ENCODE measurements around the gene LILRB3.
"Not testable (repeated sequence)": the region's sequence is repeated elsewhere in the genome, so short reads cannot be mapped to it uniquely, and the experiment has no call there.

The LILRB3 gene

DNA sequence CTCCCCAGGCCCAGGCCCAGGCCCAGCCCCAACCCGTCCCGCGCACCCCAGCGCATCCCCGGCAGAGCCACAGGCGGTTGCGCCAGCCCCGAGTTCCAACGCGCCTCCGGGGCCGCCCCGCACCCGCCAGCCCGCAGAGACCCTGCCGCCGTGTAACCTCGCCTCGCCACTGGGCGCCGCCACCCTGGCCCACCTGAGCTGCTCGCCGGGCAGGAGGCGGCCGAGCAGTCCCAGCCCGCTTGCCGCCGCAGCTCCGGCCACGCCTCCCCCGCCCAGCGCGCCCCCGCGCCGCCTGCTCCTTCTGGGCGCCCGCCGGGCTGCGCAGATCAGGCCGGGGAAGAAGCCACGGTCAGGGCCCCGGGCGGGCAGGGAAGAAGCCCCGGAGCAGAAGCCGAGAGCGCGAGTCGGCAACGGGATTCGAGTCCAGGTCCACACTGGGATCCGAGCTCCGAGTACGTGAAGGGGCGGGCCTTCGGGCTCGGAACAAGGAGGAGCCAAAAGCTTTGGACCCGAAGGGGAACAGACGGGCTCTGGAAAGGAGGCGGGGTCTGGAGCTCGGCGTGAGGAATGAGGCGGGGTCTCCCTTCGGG, 33.6 kb downstream of the LILRB3 start, which contains the start of gene MBOAT7:
MBOAT7 (minus strand) TSS at position 436 of the 590 bp plus-strand sequence. CDS start 1,072 bp downstream, outside the sequence.
- DNase-seq, result no peak

DNA sequence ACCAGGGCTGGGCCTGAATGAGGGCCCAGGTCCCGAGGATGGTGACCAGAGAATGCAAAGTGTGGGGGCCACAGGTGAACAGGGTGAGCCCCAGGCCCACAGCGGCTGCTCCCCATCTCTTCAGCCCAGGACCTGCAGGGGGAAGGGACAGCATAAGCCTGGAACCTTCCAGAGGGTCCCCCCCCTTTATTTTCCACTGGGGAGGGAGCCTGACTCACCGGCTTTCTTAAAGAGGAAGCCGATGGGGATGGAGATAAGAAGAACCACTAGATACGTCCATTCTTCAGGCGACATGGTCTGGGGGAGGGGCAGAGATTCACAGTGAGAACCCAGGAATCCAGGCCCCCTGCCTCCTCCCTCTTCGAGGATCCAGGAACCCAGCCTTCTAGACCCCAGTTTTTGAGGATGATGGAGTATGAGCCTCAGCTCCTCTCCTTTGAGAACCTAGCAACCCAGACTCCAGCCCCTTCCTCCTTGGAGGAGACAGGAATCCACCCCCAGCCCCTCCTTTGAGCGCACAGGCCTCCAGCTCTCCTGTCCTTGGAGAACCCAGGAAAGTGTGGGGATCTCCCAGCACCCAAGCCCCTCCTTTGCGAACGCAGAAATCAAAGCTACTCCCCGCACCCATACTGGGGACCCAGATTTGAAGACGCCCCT, 34.5 kb downstream of the LILRB3 start:
- no peak for DNase-seq

DNA sequence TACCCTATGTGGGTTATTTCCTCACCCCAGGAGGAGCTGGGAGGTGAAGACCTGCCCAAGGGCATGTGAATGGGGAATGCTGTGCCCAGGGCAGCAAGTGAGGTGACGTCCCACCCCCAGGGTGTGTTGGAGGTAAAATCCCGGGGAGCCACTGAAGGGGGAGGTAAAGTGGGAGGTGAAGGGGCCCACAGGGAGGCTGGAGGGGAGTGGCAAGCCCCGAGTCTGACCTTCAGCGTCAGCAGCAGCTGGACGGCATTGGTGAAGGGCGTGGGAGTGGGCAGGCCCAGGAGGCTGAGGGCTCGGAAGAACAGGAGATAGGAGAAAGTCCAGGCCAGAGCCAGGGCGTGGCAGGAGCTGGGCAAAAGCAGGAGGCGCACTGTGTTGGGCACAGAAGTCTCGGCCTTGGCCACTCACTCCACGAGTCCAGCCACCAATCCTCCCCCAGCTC, 35.8 kb downstream of the LILRB3 start:
- DNase-seq, result no peak

DNA sequence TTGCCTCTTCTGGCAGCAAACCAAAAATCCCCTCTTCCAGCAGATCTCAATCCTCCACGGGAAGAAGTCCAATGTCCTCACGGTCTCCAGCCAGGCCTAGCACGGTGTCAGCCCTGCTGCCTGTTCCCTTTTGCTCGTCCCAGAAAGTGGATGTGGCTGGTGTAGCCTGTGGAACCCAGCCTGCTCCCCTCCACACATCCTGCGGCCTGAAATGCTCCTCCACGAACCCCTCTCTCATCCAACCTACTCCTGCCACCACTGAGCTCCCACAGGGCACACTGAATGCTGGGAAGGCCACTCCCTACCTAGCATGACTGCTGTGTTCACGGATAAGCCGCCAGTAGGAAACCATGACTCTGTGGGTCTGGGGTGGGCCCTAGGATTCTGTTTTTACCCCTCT, 36.5 kb downstream of the LILRB3 start:
- no peak for DNase-seq

DNA sequence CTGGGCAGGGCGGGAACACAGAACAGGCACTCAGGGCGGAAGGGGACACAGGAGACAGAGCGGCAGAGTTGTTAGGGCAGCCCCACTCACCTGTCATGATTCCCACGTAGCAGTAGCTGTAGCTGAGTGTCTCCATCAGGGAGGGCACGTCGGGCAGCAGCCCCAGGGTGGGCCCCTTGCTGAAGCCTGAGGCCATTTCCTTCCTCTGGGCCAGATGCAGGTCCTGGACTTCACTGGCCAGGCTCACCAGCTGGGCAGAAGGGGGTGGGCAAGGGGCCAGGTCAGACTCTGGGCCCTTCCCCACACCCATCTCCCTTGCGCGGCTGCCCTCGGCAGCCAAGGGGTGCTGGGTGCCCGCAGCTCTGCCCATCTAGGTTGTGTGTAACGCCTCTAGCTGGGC, 39.4 kb downstream of the LILRB3 start:
- DNase-seq, result no peak

DNA sequence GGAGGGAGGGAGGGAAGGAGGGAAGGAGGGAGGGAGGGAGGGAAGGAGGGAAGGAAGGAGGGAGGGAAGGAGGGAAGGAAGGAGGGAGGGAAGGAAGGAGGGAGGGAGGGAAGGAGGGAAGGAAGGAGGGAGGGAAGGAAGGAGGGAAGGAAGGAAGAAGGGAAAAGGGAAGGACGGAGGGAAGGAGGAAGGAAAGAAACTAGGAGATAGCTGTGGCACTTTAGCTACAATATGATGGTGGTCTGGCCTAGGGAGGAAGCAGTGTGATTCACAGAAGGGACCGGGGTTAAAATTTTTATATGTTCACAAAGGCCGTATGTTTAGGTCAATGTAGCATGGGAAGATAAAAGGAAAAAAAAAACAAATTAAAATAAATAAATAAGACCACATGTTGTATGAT, 40.9 kb downstream of the LILRB3 start:
- DNase-seq, result not testable (repeated sequence)

DNA sequence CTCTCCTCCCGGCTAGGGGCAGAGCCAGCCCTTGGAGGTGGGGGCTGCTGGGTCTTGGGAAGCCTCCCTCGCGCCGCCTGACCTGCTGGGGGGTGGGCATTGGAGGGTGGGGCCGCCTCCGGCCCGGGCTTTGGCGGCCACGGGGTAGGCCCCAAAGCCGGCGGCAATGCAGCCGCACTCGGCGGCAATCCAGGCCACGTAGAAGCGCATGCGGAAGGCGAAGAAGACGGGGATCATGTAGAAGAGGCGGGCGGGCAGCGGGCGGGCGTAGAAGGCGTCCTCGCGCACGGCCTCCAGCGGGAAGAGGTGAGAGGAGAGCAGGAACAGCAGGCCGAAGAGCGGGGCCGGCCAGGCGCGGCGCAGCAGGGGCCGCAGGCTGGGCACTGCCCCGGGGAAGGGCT, 42.1 kb downstream of the LILRB3 start:
- no peak for DNase-seq

DNA sequence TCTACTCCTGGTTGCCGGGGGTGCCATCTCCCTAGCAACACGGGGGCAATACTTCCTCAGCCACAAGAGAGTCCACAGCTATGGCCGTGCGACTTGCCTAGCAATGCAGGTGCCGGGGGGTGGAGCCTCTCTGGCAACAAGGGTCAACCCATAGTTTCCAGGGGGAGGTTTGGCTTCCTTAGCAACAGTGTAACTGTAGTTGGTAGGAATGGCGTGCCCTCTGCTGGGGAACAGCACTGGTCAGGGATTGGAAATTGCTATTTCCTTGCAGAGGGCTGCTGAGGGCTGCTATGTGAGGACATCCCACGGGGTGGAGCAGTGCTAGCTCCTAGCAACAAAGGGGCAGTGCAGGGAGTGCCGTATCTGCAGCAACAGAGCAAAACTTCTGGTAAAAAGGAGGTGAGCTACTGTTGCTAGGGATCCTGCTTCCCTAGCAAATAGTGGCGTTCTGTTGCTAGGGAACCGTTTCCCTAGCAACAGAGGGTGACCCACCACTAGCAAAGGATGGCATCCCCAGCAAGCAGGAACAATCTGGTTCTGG, 42.8 kb downstream of the LILRB3 start:
- DNase-seq, result peak; percentile 98

DNA sequence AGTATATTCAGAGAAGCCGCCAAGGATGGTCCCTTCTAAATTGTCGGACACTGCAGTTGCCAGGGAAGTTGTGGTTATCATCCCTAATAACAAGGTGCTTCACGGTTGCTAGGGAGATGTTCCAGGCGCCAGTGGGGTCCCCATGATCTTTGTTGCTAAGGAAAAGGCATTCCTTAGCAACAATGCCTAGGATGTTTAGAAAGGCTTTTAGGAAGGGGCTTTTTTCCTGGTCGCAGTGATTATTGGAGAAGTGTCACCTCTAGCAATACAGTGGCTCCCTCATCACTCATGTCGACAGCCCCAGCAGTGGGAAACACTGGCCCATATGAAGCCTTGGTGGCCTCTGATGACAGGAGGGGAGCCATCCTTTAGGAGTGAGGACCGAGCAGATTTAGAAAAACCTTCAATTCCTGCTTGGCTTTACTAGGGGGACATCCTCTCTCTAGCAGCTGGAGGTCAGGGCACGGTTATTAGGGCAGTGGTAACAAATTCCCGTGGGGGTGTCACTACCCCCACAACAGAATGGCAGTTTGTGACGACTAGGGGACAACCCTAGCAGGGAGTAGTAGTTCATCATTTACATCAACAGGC, 43.5 kb downstream of the LILRB3 start:
- no peak for DNase-seq

DNA sequence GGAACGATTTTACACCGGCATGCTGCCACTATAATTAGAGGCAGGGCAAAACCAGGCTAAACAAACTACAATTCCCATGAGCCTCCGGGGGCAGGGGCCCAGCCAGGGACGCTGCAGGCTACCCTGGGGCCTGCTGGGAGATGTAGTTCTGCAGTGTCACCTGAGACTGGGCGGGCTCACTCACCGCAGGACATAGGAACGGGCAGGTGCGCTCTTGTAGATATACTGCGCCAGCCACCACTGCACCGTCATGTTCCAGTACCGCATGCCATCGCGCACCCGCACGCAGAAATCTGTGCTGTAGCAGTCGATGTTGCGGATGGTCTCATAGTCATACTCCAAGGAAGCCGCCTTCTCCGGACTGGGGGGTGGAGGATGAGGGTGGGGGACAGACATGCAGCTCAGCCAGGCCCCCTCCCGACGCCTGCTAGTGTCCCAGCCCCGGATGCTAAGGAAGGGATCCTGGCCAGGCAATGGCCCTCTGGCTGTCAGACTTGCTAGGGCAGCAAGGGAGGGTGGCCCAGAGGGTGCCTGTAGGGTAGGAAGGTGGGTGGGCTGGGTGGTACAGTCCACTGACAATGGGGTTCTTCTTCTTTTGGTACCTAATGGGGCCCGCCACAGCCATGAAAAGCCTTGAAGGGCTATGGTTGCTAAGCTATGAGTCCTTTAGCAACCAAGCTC, 44.1 kb downstream of the LILRB3 start:
- DNase-seq, result peak; percentile 15

DNA sequence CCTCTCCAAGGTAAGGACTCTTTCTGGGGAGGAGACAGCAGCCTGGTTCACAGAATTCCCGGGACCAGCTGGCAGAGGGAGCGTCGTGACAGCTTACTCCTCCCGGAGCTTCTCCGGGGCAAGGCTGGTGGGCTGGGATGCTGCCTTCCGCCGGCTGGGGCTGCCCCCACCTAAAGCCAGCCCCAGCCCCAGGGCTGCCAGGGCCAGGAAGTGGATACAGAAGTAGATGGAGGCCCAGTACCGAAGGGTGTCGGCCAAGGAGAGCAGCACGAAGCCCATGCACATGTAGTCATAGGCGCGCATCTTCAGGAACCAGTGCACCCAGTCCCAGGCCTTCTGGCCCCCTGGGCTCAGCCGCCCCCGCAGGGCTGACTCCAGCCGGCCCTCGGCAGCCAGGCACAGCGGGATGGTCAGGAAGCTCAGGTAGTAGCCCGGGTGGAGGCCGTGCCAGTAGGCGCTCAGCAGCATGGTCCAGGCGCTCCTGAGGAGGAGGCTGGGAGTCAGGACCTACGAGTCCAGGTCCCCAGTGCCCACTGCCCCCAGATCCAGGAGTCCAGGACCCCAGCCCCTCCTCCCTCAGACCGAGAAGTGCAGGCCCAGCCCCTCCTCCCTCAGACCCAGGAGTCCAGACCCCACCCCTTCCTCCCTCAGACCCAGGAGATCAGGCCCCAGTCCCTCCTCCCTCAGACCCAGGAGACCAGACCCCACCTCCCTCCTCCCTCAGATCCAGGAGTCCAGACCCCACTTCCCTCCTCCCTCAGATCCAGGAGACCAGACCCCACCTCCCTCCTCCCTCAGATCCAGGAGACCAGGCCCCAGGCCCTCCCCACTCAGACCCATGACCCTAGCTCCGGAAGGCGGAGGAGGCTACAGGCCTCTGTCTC, 48.6 kb downstream of the LILRB3 start:
- DNase-seq, result no peak

DNA sequence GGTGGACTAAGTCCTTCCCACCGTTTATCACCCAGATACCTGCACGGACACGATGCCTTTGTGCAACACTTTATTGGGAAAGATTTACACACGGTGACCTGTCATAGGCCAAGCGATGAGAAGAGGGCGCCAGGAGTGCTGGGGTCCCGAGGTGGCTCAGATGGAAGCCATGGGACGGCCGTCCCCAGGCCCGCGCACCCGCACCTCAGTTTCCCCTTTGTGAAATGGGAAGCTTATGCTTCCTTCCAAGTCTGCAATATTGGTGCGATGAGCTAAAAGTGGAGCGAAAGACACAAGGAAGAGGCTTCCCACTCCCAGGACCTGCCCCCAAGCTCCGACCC, 49.5 kb downstream of the LILRB3 start:
- no peak for DNase-seq

DNA sequence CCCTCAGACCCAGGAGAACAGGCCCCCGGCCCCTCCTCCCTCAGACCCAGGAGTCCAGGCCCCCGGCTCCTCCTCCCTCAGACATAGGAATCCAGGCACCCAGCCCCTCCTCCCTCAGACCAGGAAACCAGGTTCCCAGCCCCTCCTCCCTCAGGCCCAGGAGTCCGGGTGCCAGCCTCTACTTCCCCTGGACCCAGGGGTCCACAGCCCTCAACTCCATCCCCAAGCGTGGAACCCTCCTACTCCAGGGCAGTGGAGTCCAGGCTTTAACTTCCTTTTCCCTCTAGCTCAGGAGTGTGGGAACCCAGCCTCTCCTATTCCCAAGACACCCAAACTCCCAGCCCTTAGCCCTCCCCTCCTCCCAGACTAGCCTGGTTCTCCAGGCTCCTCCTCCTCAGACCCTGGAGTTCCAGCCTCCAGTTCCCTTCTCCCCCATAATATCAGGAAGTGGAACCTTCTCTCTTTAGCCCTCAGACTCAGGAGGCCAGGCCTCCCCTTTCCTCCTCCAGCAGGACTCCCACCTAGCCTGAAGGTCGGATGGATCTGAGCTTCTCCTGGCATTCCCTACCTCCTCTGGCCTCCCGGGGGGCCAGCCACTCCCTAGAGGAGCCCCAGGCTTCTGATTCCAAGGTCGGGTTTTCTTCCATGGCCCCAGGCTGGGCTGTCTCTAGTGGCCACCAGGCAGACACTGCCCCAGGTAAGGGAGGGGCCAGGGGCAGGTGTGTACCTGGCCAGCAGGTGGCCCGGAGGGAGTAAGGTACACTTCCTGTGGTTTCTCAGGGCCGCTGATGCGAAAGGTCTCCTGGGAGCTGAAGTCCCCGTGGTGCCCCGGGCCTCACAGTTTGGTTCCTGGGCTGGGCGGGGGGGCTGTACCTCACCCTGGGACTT, 50.1 kb downstream of the LILRB3 start, which contains the start of gene TMC4:
TMC4 (minus strand) TSS at position 690 of the 888 bp plus-strand sequence; CDS start at position 647, 43 bp downstream.
- DNase-seq, result peak; percentile 76

DNA sequence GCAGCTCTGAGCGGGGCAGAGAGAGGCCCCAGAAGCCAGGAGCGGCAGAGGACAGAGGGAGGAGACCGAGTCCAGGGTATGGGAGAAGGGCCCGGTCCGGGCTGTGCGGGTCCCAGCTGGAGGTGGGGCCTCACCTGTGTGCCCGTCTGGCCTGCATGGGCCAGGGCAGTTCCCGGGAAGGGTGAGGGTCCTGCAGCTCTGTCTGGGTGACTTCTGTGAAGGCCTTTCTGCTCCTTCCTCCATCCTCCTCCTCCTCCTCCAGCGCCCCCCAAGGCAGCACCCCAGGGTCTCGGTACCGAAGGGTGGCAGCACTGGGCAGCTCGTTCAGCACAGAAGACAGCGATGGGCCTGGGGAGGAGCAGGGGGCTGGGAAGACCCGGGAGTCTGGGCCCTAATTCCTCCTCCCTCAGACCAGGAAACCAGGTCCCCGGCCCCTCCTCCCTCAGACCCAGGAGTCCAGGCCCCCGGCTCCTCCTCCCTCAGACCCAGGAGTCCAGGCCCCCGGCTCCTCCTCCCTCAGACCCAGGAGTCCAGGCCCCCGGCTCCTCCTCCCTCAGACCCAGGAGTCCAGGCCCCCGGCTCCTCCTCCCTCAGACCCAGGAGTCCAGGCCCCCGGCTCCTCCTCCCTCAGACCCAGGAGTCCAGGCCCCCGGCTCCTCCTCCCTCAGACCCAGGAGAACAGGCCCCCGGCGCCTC, 50.9 kb downstream of the LILRB3 start:
- DNase-seq, result not testable (repeated sequence)

DNA sequence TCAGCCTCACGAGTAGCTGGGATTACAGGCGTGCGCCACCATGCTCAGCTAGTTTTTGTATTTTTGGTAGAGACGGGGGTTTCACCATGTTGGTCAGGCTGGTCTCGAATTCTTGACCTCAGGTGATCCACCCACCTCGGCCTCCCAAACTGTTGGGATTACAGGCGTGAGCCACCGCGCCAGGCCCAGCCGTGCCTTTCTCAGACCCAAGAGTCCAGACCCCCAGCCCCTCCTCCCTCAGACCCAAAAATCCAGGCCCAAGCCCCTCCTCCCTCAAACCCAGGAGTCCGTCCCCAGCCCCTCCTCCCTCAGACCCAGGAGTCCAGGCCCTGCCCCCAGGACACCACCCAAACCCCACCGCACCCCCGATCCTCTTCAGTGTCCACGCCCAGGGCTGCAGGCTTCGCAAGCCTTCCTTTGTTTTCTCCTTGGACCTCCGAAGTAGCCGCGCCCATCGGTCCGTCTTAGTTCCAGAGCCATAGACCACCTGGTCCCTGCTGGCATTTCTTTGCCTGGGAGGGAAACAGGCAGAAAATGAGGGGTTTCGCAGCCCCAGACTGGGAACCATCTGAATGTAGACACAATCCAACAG, 53.6 kb downstream of the LILRB3 start:
- DNase-seq, result no peak

DNA sequence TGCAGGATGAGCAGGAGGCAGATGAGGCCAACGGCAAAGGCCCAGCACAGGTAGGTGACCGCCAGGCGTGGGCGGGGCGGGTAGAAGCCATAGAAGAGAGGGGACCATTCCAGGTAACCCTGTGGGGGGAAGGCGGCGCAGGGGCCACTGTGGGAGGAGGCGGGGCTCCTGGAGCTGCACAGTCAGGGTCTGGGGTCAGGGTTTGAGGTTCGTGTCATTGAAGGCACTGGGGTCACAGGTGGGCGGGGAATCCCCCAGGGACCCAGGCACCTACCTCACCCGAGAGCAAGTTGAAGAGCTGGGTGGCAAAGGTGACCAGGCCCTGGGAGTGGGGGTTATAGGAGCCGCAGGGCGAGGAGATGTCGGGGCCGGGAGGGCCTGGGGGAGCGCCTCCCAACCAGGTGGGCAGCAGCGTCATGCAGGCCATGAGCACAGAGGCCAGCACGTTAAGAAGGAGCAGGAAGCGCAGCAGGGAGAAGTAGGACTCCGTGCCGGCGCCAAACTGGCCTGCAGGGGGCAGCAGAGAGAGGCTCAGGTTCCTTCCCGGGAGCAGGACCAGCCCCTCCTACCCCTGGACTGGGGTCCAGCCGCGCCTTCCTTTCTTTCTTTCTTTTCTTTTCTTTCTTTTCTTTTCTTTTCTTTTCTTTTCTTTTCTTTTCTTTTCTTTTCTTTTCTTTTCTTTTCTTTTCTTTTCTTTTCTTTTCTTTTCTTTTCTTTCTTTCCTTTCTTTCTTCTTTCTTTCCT, 54.5 kb downstream of the LILRB3 start:
- peak; percentile 62 for DNase-seq

Data from NCI-H748 treated with DMSO at 0.1 percent for 48 hours (cell line).